HepG2 (cell line): ENCODE data around the gene RNASE13. TPM values are rescaled to one million over a fixed set of nuclear protein-coding genes. Genes with fewer than 3 reads are reported as not detected.
A peak's percentile ranks its signal among the peaks of the same experiment; 100 is the strongest.

Experiments used
- ARNTL ChIP-seq: sonication (generic); formaldehyde crosslinking; IDR thresholded peaks from 2 replicates; pipeline ENCODE4 v1.4.0; 2020; ENCODE audit warnings: mild to moderate bottlenecking, missing genetic modification reagents
- CCAR2 ChIP-seq: fragments of 200-400 bp; formaldehyde crosslinking; optimal IDR thresholded peaks from 2 replicates; pipeline ENCODE3; 2018; ENCODE audit warnings: low read depth, mild to moderate bottlenecking, low read length, moderate library complexity
- CEBPG ChIP-seq: IDR thresholded peaks from 2 replicates; pipeline ENCODE4 v1.6.1; 2016
- CHCHD3 ChIP-seq: sonication (generic); formaldehyde crosslinking; IDR thresholded peaks from 2 replicates; pipeline ENCODE4 v1.8.0; 2022; ENCODE audit warnings: mild to moderate bottlenecking, missing genetic modification reagents, moderate library complexity
- ELF4 ChIP-seq: sonication (generic); formaldehyde crosslinking; IDR thresholded peaks from 2 replicates; pipeline ENCODE4 v1.5.0; 2020; ENCODE audit warnings: missing genetic modification reagents, mild to moderate bottlenecking, moderate library complexity, borderline replicate concordance
- GTF2F1 ChIP-seq: fragments of 150-350 bp; IDR thresholded peaks from 2 replicates; pipeline ENCODE4 v1.6.1; 2014; ENCODE audit warnings: low read length
- HMGA1 ChIP-seq: sonication (generic); formaldehyde crosslinking; conservative IDR thresholded peaks from 2 replicates; pipeline ENCODE4 v1.4.0; 2020; ENCODE audit warnings: missing genetic modification reagents
- MLLT10 ChIP-seq: sonication (generic); formaldehyde crosslinking; IDR thresholded peaks from 2 replicates; pipeline ENCODE4 v1.4.0; 2020; ENCODE audit warnings: missing genetic modification reagents
- MYNN ChIP-seq: sonication (generic); formaldehyde crosslinking; IDR thresholded peaks from 2 replicates; pipeline ENCODE4 v1.4.0; 2020; ENCODE audit warnings: mild to moderate bottlenecking, low read depth, missing genetic modification reagents
- PATZ1 ChIP-seq: sonication (generic); formaldehyde crosslinking; IDR thresholded peaks from 2 replicates; pipeline ENCODE4 v1.4.0; 2020; ENCODE audit warnings: missing genetic modification reagents
- ZBTB39 ChIP-seq: sonication (generic); formaldehyde crosslinking; IDR thresholded peaks from 2 replicates; pipeline ENCODE4 v1.5.0; 2020; ENCODE audit warnings: missing genetic modification reagents
- ZBTB8A ChIP-seq: sonication (generic); formaldehyde crosslinking; IDR thresholded peaks from 2 replicates; pipeline ENCODE4 v1.4.0; 2020; ENCODE audit warnings: mild to moderate bottlenecking, low read depth, missing genetic modification reagents, borderline replicate concordance
- ZFYVE20 ChIP-seq: sonication (generic); formaldehyde crosslinking; IDR thresholded peaks from 2 replicates; pipeline ENCODE4 v1.8.0; 2023; ENCODE audit warnings: low read depth, mild to moderate bottlenecking, moderate library complexity, missing genetic modification reagents, borderline replicate concordance
- ZKSCAN1 ChIP-seq: fragments of 150-350 bp; IDR thresholded peaks from 2 replicates; pipeline ENCODE4 v1.6.1; 2014; ENCODE audit warnings: low read length
- ZMAT5 ChIP-seq: sonication (generic); formaldehyde crosslinking; IDR thresholded peaks from 2 replicates; pipeline ENCODE4 v1.5.0; 2020; ENCODE audit warnings: mild to moderate bottlenecking, low read depth, missing genetic modification reagents, borderline replicate concordance
- ZNF235 ChIP-seq: sonication (generic); formaldehyde crosslinking; IDR thresholded peaks from 2 replicates; pipeline ENCODE4 v1.8.1; 2023; ENCODE audit warnings: mild to moderate bottlenecking, missing genetic modification reagents, borderline replicate concordance
- ZNF562 ChIP-seq: sonication (generic); formaldehyde crosslinking; IDR thresholded peaks from 2 replicates; pipeline ENCODE4 v1.8.0; 2022; ENCODE audit warnings: missing genetic modification reagents, borderline replicate concordance
- ZNF574 ChIP-seq: sonication (generic); formaldehyde crosslinking; IDR thresholded peaks from 2 replicates; pipeline ENCODE4 v1.4.0; 2020; ENCODE audit warnings: missing genetic modification reagents
- ZNF629 ChIP-seq: sonication (generic); formaldehyde crosslinking; conservative IDR thresholded peaks from 2 replicates; pipeline ENCODE4 v1.5.0; 2020; ENCODE audit warnings: missing genetic modification reagents
- ZNF670 ChIP-seq: sonication (generic); formaldehyde crosslinking; IDR thresholded peaks from 2 replicates; pipeline ENCODE4 v1.8.0; 2022; ENCODE audit warnings: mild to moderate bottlenecking, missing genetic modification reagents, borderline replicate concordance
- ZNF746 ChIP-seq: sonication (generic); formaldehyde crosslinking; IDR thresholded peaks from 2 replicates; pipeline ENCODE4 v1.8.0; 2022; ENCODE audit warnings: mild to moderate bottlenecking, missing genetic modification reagents
- ZSCAN21 ChIP-seq: sonication (generic); formaldehyde crosslinking; IDR thresholded peaks from 2 replicates; pipeline ENCODE4 v1.8.0; 2022; ENCODE audit warnings: mild to moderate bottlenecking, missing genetic modification reagents, moderate library complexity, borderline replicate concordance
- polyA plus RNA-seq, 8 experiments: library from polyadenylated mRNA; depleted of rRNA in 3 of 8; stranded (reverse) in 7 of 8; unstranded in 1 of 8; fragments of >200 nt; fragmentation: Illumina TruSeq in 4 of 8; extraction: Trizol in 4 of 8; gene quantifications; 2 replicates each; pipeline versions ENCODE4 v1.2.1 to v1.2.3, GENCODE V29; 2011 to 2016; ENCODE audit warnings: low read depth in 4 of 8, missing spikeins in 1 of 8, mixed read lengths in 1 of 8; ENCODE audit not compliant: insufficient read depth in 1 of 8
- total RNA-seq, 5 experiments: library from RNA; depleted of rRNA; stranded (reverse); fragments of >200 nt; fragmentation: Illumina TruSeq; extraction: Trizol; gene quantifications; 2 replicates each; pipeline ENCODE4 v1.2.3, GENCODE V29; 2016; ENCODE audit warnings: low read depth in 1 of 5

Gene RNASE13
- total and polyA plus RNA-seq, 2 of the 13 experiments (the other 11 are each of a cell fraction or from before 2014, with no cell fraction given): 1.0 TPM; not detected in 1

GRCh38 chr14:21069388-21070082, 34.9 kb upstream of the RNASE13 start (continued):
- TF ChIP-seq ZNF562 (no peak), ZBTB8A (CRISPR knock-in tag) (0 out of 2 replicates have a peak, but pooled peaks have one; percentile 87), ARNTL (CRISPR knock-in tag) (peak; percentile 8; the same call in 1 of the 2 replicates), ZSCAN21 (CRISPR knock-in tag) (no peak; the same call in 1 of the 2 replicates), HMGA1 (CRISPR knock-in tag) (no peak), CEBPG (CRISPR knock-in tag) (no peak), GTF2F1 (no peak), ZMAT5 (no peak), ZFYVE20 (CRISPR knock-in tag) (no peak), CCAR2 (no peak), ZNF670 (CRISPR knock-in tag) (peak; percentile 61; the same call in 1 of the 2 replicates), ZBTB39 (CRISPR knock-in tag) (0 out of 2 replicates have a peak, but pooled peaks have one; percentile 52), MLLT10 (CRISPR knock-in tag) (no peak), PATZ1 (CRISPR knock-in tag) (peak; percentile 94), ZNF235 (CRISPR knock-in tag) (0 out of 2 replicates have a peak, but pooled peaks have one; percentile 42), ZNF574 (CRISPR knock-in tag) (no peak), CHCHD3 (CRISPR knock-in tag) (peak; percentile 36; the same call in 1 of the 2 replicates), ZKSCAN1 (no peak), MYNN (CRISPR knock-in tag) (no peak), ZNF629 (CRISPR knock-in tag) (no peak), ELF4 (CRISPR knock-in tag) (0 out of 2 replicates have a peak, but pooled peaks have one; percentile 57), ZNF746 (CRISPR knock-in tag) (peak; percentile 87)
